Testis (tissue), 3 donors: ENCODE measurements around the gene SCG3. TPM values are rescaled to one million over a fixed set of nuclear protein-coding genes. Genes with fewer than 3 reads are reported as not detected.

ENCODE experiments used
- DNase-seq: peaks from one replicate; pipeline ENCODE4 v3.0.0-alpha.2; 2019
- H3K27ac ChIP-seq, 2 donors: fragments of 200-600 bp; sonication (generic); one replicate each; pipeline ENCODE4 v1.5.1; 2019
- H3K27me3 ChIP-seq: fragments of 200-600 bp; sonication (generic); one replicate; pipeline ENCODE4 v1.5.1; 2019
- H3K36me3 ChIP-seq: fragments of 200-600 bp; sonication (generic); one replicate; pipeline ENCODE4 v1.5.1; 2017; ENCODE audit warnings: low read depth; ENCODE audit errors: missing control alignments
- H3K4me1 ChIP-seq: fragments of 200-600 bp; sonication (generic); one replicate; pipeline ENCODE4 v1.5.1; 2019
- H3K4me3 ChIP-seq, 2 donors: fragments of 200-600 bp; sonication (generic); one replicate each; pipeline ENCODE4 v1.5.1; 2017 to 2019
- H3K9me3 ChIP-seq: fragments of 200-600 bp; sonication (generic); one replicate; pipeline ENCODE4 v1.5.1; 2017
- CTCF ChIP-seq, 3 experiments: fragments of 450-650 bp in 2 of 3; fragments of 200-600 bp in 1 of 3; sonication (generic) in 1 of 3; IDR thresholded peaks; one replicate each; pipeline ENCODE4 v1.5.1; 2016 to 2019; ENCODE audit warnings: antibody characterized with exemption in 3 of 3, mild to moderate bottlenecking in 2 of 3, moderate library complexity in 1 of 3
- POLR2A ChIP-seq: fragments of 450-650 bp; IDR thresholded peaks from one replicate; pipeline ENCODE4 v1.6.1; 2017; ENCODE audit warnings: antibody characterized with exemption, mild to moderate bottlenecking, moderate library complexity
- WGBS, 2 donors: methylation state at CpG; one replicate each; pipeline ENCODE4 v1.1.5; 2018; 5-methylcytosine and 5-hydroxymethylcytosine counted together
- intact Hi-C: fragments of 100-400 bp; cut with DNase I; formaldehyde crosslinking; loops from one replicate; pipeline ENCODE4 v1.15.1; 2023; ENCODE audit warnings: low total_unique reads
- polyA plus RNA-seq: library from polyadenylated mRNA; stranded (reverse); fragments of 350-450 nt; fragmentation: Illumina TruSeq; extraction: RNeasy Lipid Tissue Mini Kit (QIAGEN cat#74804); gene quantifications from one replicate; pipeline ENCODE4 v1.2.3, GENCODE V29; 2014; ENCODE audit warnings: low read depth, low replicate concordance; ENCODE audit not compliant: insufficient read depth
- total RNA-seq, 2 donors: library from RNA; depleted of rRNA; stranded (reverse); fragments of >200 nt; gene quantifications; one replicate each; pipeline ENCODE4 v1.2.3, GENCODE V29; 2016

SCG3 gene
- total and polyA plus RNA-seq, 3 donors from 2014 or later = 1.2 to 2.0 (median 1.3) TPM

GRCh38 chr15:51714911-51715310 is 33.6 kb downstream of the SCG3 start:
- 88% methylated on average over 1 of the region's 1 CpG; no CpG with 5 or more reads in 1 of the 2 donors for WGBS, 2 donors
- DNase-seq = no peak
- intact Hi-C loops = no loop called here

GRCh38 chr15:51718219-51718618 is 36.9 kb downstream of the SCG3 start:
- H3K36me3 ChIP-seq = no peaks in the 10 kb centered on the region
- no peak for DNase-seq
- TF ChIP-seq POLR2A = no peak
- TF ChIP-seq CTCF (IDR thresholded peaks at IDR 0.05) = no peak
- no peak overlapping the region for H3K27ac ChIP-seq
- H3K4me1 ChIP-seq = no peaks in the 10 kb centered on the region
- intact Hi-C loops = no loop called here
- H3K4me3 ChIP-seq = no peak overlapping the region
- 71 to 74% methylated on average over 4 of the region's 4 CpGs for WGBS, 2 donors
- H3K27me3 ChIP-seq = no peaks in the 10 kb centered on the region
- no peaks in the 10 kb centered on the region for H3K9me3 ChIP-seq

More at GRCh38 chr15:51714911-51715310, 33.6 kb downstream of the SCG3 start:
- H3K9me3 ChIP-seq = no peaks in the 10 kb centered on the region
- no peaks in the 10 kb centered on the region for H3K27me3 ChIP-seq
- no peak overlapping the region for H3K4me3 ChIP-seq
- no peak overlapping the region for H3K27ac ChIP-seq
- no peaks in the 10 kb centered on the region for H3K4me1 ChIP-seq
- no peak for TF ChIP-seq CTCF (IDR thresholded peaks at IDR 0.05)
- no peak for TF ChIP-seq POLR2A
- no peaks in the 10 kb centered on the region for H3K36me3 ChIP-seq

GRCh38 chr15:51718746-51719145 is 37.4 kb downstream of the SCG3 start:
- intact Hi-C loops = no loop called here
- WGBS, 2 donors = 76 to 79% methylated on average over 3 of the region's 3 CpGs
- Histone ChIP-seq H3K4me1 (no peaks in the 10 kb centered on the region), H3K9me3 (no peaks in the 10 kb centered on the region), H3K36me3 (no peaks in the 10 kb centered on the region), H3K27ac (no peak overlapping the region), H3K4me3 (no peak overlapping the region), H3K27me3 (no peaks in the 10 kb centered on the region)
- no peak for DNase-seq
- TF ChIP-seq POLR2A (no peak), CTCF (IDR thresholded peaks at IDR 0.05) (no peak)

GRCh38 chr15:51720201-51720995 is 39.1 kb downstream of the SCG3 start:
- no peaks in the 10 kb centered on the region for H3K9me3 ChIP-seq
- intact Hi-C loops = no loop called here
- 71 to 77% methylated on average over 8 of the region's 8 CpGs for WGBS, 2 donors
- H3K36me3 ChIP-seq = no peaks in the 10 kb centered on the region
- DNase-seq = no peak
- no peaks in the 10 kb centered on the region for H3K27me3 ChIP-seq
- TF ChIP-seq POLR2A (no peak), CTCF (IDR thresholded peaks at IDR 0.05) (no peak)
- no peak overlapping the region for H3K27ac ChIP-seq
- no peaks in the 10 kb centered on the region for H3K4me1 ChIP-seq
- H3K4me3 ChIP-seq = no peak overlapping the region
